Liver (tissue), 9 donors: ENCODE data around the gene CIBAR2. TPM values are rescaled to one million over a fixed set of nuclear protein-coding genes. Genes with fewer than 3 reads are reported as not detected.

Experiments
- DNase-seq: peaks from one replicate; pipeline ENCODE4 v3.0.0-alpha.2; 2017; ENCODE audit warnings: low spot score
- H3K27ac ChIP-seq, 2 donors: one replicate each; pipeline ENCODE4 v1.7.0; 2013; ENCODE audit warnings: inconsistent platforms in 2 of 2, low read length in 2 of 2, control low read depth in 1 of 2, low read depth in 1 of 2, mild to moderate bottlenecking in 1 of 2
- H3K27me3 ChIP-seq, 4 donors: one replicate each; pipeline versions ENCODE4 v1.6.1 to v1.7.0; 2013; ENCODE audit warnings: low read length in 3 of 4, inconsistent platforms in 1 of 4, mild to moderate bottlenecking in 1 of 4, moderate library complexity in 1 of 4; ENCODE audit not compliant: control insufficient read depth in 4 of 4, insufficient read depth in 4 of 4
- H3K36me3 ChIP-seq, 4 donors: one replicate each; pipeline versions ENCODE4 v1.6.1 to v1.7.0; 2013; ENCODE audit warnings: low read length in 3 of 4, mild to moderate bottlenecking in 3 of 4, low read depth in 1 of 4, moderate library complexity in 1 of 4; ENCODE audit not compliant: control insufficient read depth in 4 of 4, insufficient read depth in 3 of 4
- H3K4me1 ChIP-seq, 4 donors: one replicate each; pipeline versions ENCODE4 v1.6.1 to v1.7.0; 2013; ENCODE audit warnings: low read length in 3 of 4, mild to moderate bottlenecking in 3 of 4, moderate library complexity in 1 of 4; ENCODE audit not compliant: control insufficient read depth in 4 of 4, insufficient read depth in 4 of 4
- H3K4me3 ChIP-seq, 3 donors: one replicate each; pipeline versions ENCODE4 v1.6.1 to v1.7.0; 2013; ENCODE audit warnings: low read length in 3 of 3, control low read depth in 1 of 3, low read depth in 1 of 3, mild to moderate bottlenecking in 1 of 3
- H3K9ac ChIP-seq, 2 donors: one replicate each; pipeline ENCODE4 v1.7.0; 2013; ENCODE audit warnings: low read length in 2 of 2, mild to moderate bottlenecking in 2 of 2, moderate library complexity in 2 of 2, control low read depth in 1 of 2, low read depth in 1 of 2
- H3K9me3 ChIP-seq, 4 donors: one replicate each; pipeline versions ENCODE4 v1.6.1 to v1.7.0; 2013; ENCODE audit warnings: low read length in 3 of 4; ENCODE audit not compliant: control insufficient read depth in 4 of 4
- ATF3 ChIP-seq: IDR thresholded peaks from 2 replicates; pipeline ENCODE4 v1.6.1; 2016; ENCODE audit warnings: antibody characterized with exemption
- CTCF ChIP-seq: fragments of 150-350 bp; IDR thresholded peaks from 2 replicates; pipeline ENCODE4 v1.5.1; 2017; ENCODE audit warnings: improper control_type of control experiment, low read depth, low read length; ENCODE audit not compliant: missing input control
- FOXA1 ChIP-seq: IDR thresholded peaks from 2 replicates; pipeline ENCODE4 v1.6.1; 2016; ENCODE audit warnings: antibody characterized with exemption
- HNF4A ChIP-seq, 2 donors: conservative IDR thresholded peaks; 2 replicates each; pipeline ENCODE4 v1.6.1; 2016; ENCODE audit warnings: antibody characterized with exemption in 2 of 2, mild to moderate bottlenecking in 2 of 2
- HNF4G ChIP-seq: IDR thresholded peaks from 2 replicates; pipeline ENCODE4 v1.6.1; 2016; ENCODE audit warnings: antibody characterized with exemption
- MAX ChIP-seq: IDR thresholded peaks from 2 replicates; pipeline ENCODE4 v1.6.1; 2016; ENCODE audit warnings: antibody characterized with exemption
- NR2F2 ChIP-seq: IDR thresholded peaks from 2 replicates; pipeline ENCODE4 v1.6.1; 2016; ENCODE audit warnings: antibody characterized with exemption
- RAD21 ChIP-seq, 2 donors: IDR thresholded peaks; 2 replicates each; pipeline ENCODE4 v1.6.1; 2016; ENCODE audit warnings: antibody characterized with exemption in 2 of 2, mild to moderate bottlenecking in 2 of 2
- SP1 ChIP-seq: IDR thresholded peaks from 2 replicates; pipeline ENCODE4 v1.6.1; 2018; ENCODE audit warnings: antibody characterized with exemption, mild to moderate bottlenecking
- YY1 ChIP-seq: IDR thresholded peaks from 2 replicates; pipeline ENCODE4 v1.6.1; 2016; ENCODE audit warnings: antibody characterized with exemption, mild to moderate bottlenecking
- WGBS: extraction: QIAGEN DNeasy Blood & Tissue Kit; methylation state at CpG from one replicate; pipeline ENCODE4 v1.1.7; 2013; 5-methylcytosine and 5-hydroxymethylcytosine counted together
- polyA plus RNA-seq, 2 donors: library from polyadenylated mRNA; stranded (reverse) in 1 of 2; unstranded in 1 of 2; fragments of 200-250 nt in 1 of 2; fragments of >200 nt in 1 of 2; fragmentation: Nextera tagmentation in 1 of 2; extraction: Ambion mirVana in 1 of 2; gene quantifications; one replicate each; pipeline versions ENCODE4 v1.2.1 to v1.2.3, GENCODE V29; 2013 to 2015
- total RNA-seq, 2 donors: library from RNA; depleted of rRNA; stranded (reverse); fragments of >200 nt; gene quantifications; one replicate each; pipeline ENCODE4 v1.2.3, GENCODE V29; 2014
- donor health status: healthy.
- donor health status: healthy.
- donor health status: healthy.
- donor health status: healthy.
- donor health status: healthy.

Gene CIBAR2
- total and polyA plus RNA-seq, 4 donors: not detected

GRCh38 chr16:85104821-85105391 lies 7.4 kb downstream of the CIBAR2 start:
- no peak for TF ChIP-seq CTCF
- TF ChIP-seq FOXA1: no peak
- TF ChIP-seq HNF4G: no peak
- TF ChIP-seq ATF3: no peak
- TF ChIP-seq HNF4A (conservative IDR thresholded peaks at IDR 0.05): no peak
- TF ChIP-seq RAD21 (IDR thresholded peaks at IDR 0.05): no peak
- TF ChIP-seq SP1: no peak
- no peaks in the 10 kb centered on the region for H3K4me1 ChIP-seq
- no peaks in the 10 kb centered on the region for H3K36me3 ChIP-seq
- H3K9me3 ChIP-seq: no peaks in the 10 kb centered on the region
- 76% methylated on average over 11 of the region's 11 CpGs for WGBS
- no peak overlapping the region for H3K9ac ChIP-seq
- no peak for DNase-seq
- H3K27me3 ChIP-seq: no peaks in the 10 kb centered on the region
- no peak overlapping the region for H3K4me3 ChIP-seq
- no peak overlapping the region for H3K27ac ChIP-seq

- Histone ChIP-seq H3K9me3 (no peaks in the 10 kb centered on the region), H3K36me3 (no peaks in the 10 kb centered on the region), H3K27me3 (no peaks in the 10 kb centered on the region), H3K4me1 (no peaks in the 10 kb centered on the region), H3K4me3 (no peak overlapping the region), H3K9ac (no peak overlapping the region), H3K27ac (no peak overlapping the region)
- 88% methylated on average over 12 of the region's 12 CpGs for WGBS
- TF ChIP-seq YY1: no peak
- DNase-seq: no peak
These were observed 8.1 kb downstream of the CIBAR2 start for GRCh38 chr16:85104147-85104546.

- DNase-seq: no peak
- 88% methylated on average over 23 of the region's 23 CpGs for WGBS
- H3K27ac ChIP-seq: no peak overlapping the region
These were observed 8.9 kb downstream of the CIBAR2 start for GRCh38 chr16:85103114-85104079.

More at GRCh38 chr16:85103114-85104079, 8.9 kb downstream of the CIBAR2 start:
- no peaks in the 10 kb centered on the region for H3K9me3 ChIP-seq
- no peak overlapping the region for H3K9ac ChIP-seq
- no peaks in the 10 kb centered on the region for H3K4me1 ChIP-seq
- no peaks in the 10 kb centered on the region for H3K36me3 ChIP-seq
- H3K27me3 ChIP-seq: no peaks in the 10 kb centered on the region
- H3K4me3 ChIP-seq: no peak overlapping the region
- no peak for TF ChIP-seq CTCF
- no peak for TF ChIP-seq MAX
- TF ChIP-seq YY1: no peak
- TF ChIP-seq NR2F2: no peak
- no peak for TF ChIP-seq SP1
- no peak for TF ChIP-seq HNF4G
